DND-41 (cell line): ENCODE results near the gene RCCD1.

Experiments used
- ATAC-seq: fragments of 200-7000 bp; cut with Tn5 transposase; 3 replicates; pipeline ENCODE4 v1.9.1; 2021; ENCODE audit warnings: low read depth; ENCODE audit not compliant: insufficient read depth
- DNase-seq: peaks from one replicate; pipeline ENCODE4 v3.0.0-alpha.2; 2020
- H2AFZ ChIP-seq: 2 replicates; pipeline ENCODE4 v1.6.0; 2012; ENCODE audit warnings: low read depth, low read length
- H3K27ac ChIP-seq: 2 replicates; pipeline ENCODE4 v1.5.1; 2012; ENCODE audit warnings: low read length, inconsistent platforms
- H3K27me3 ChIP-seq: fragments of 200-600 bp; sonication (generic); 2 replicates; pipeline ENCODE4 v1.6.0; 2012; ENCODE audit warnings: low read length, mild to moderate bottlenecking, inconsistent platforms; ENCODE audit not compliant: insufficient read depth, poor library complexity
- H3K36me3 ChIP-seq: 2 replicates; pipeline ENCODE4 v1.5.1; 2012; ENCODE audit warnings: low read length, inconsistent platforms; ENCODE audit not compliant: insufficient read depth
- H3K4me1 ChIP-seq: 2 replicates; pipeline ENCODE4 v1.5.1; 2012; ENCODE audit warnings: mild to moderate bottlenecking, low read length; ENCODE audit not compliant: insufficient read depth
- H3K4me2 ChIP-seq: 2 replicates; pipeline ENCODE4 v1.6.0; 2012; ENCODE audit warnings: mild to moderate bottlenecking, moderate library complexity, low read length, inconsistent platforms; ENCODE audit not compliant: insufficient read depth
- H3K4me3 ChIP-seq, 2 experiments: fragments of 200-600 bp in 1 of 2; shearing (Covaris generic) in 1 of 2; 2 replicates each; pipeline ENCODE4 v1.5.1; 2012 to 2016; ENCODE audit warnings: inconsistent platforms in 2 of 2, low read length in 2 of 2, mild to moderate bottlenecking in 2 of 2, low read depth in 1 of 2, moderate library complexity in 1 of 2
- H3K79me2 ChIP-seq: 2 replicates; pipeline ENCODE4 v1.6.0; 2012; ENCODE audit warnings: low read length, inconsistent platforms; ENCODE audit not compliant: insufficient read depth
- H3K9ac ChIP-seq: 2 replicates; pipeline ENCODE4 v1.6.0; 2012; ENCODE audit warnings: low read depth, mild to moderate bottlenecking, inconsistent platforms, low read length, moderate library complexity
- H3K9me3 ChIP-seq: 2 replicates; pipeline ENCODE4 v1.5.1; 2012; ENCODE audit warnings: low read length, moderate library complexity, mild to moderate bottlenecking, inconsistent platforms; ENCODE audit not compliant: insufficient read depth, severe bottlenecking
- H4K20me1 ChIP-seq: 2 replicates; pipeline ENCODE4 v1.6.0; 2012; ENCODE audit warnings: low read length; ENCODE audit not compliant: insufficient read depth
- CTCF ChIP-seq: IDR thresholded peaks from 2 replicates; pipeline ENCODE4 v1.5.1; 2012; ENCODE audit warnings: borderline replicate concordance, low read length, moderate library complexity, mild to moderate bottlenecking; ENCODE audit not compliant: poor library complexity, severe bottlenecking; ENCODE audit errors: extremely low read depth
- EZH2 ChIP-seq: IDR thresholded peaks from 3 replicates; pipeline ENCODE4 v1.6.1; 2012; ENCODE audit warnings: borderline replicate concordance, low read depth, mild to moderate bottlenecking, moderate library complexity, low read length, inconsistent platforms; ENCODE audit not compliant: severe bottlenecking

The RCCD1 gene

GRCh38 chr15:90957791-90958190 lies 3.1 kb downstream of the RCCD1 start:
- H3K27me3 ChIP-seq: no peaks in the 10 kb centered on the region
- peaks cover 72% of the 10 kb centered on the region for H3K36me3 ChIP-seq
- H3K9me3 ChIP-seq: no peaks in the 10 kb centered on the region
- no peak overlapping the region for H2AFZ ChIP-seq
- H4K20me1 ChIP-seq: peaks cover 5% of the 10 kb centered on the region; the same call in 1 of the 2 replicates
- H3K4me1 ChIP-seq: peaks cover 26% of the 10 kb centered on the region
- no peak overlapping the region for H3K4me2 ChIP-seq
- no peak for ATAC-seq
- DNase-seq: no peak
- 0 out of 2 replicates have a peak overlapping the region, but pooled peaks have one; percentile 11 for H3K9ac ChIP-seq
- TF ChIP-seq EZH2: no peak
- TF ChIP-seq CTCF: no peak
- H3K27ac ChIP-seq: no peak overlapping the region
- no peak overlapping the region for H3K4me3 ChIP-seq
- H3K79me2 ChIP-seq: peaks cover 38% of the 10 kb centered on the region

GRCh38 chr15:90959028-90959595 lies 4.4 kb downstream of the RCCD1 start:
- peaks cover 21% of the 10 kb centered on the region for H3K4me1 ChIP-seq
- H3K9ac ChIP-seq: no peak overlapping the region
- H3K36me3 ChIP-seq: peaks cover 72% of the 10 kb centered on the region
- no peak overlapping the region for H3K4me3 ChIP-seq
- no peaks in the 10 kb centered on the region for H3K9me3 ChIP-seq
- no peak overlapping the region for H3K27ac ChIP-seq
- H2AFZ ChIP-seq: no peak overlapping the region
- peaks cover 48% of the 10 kb centered on the region for H3K79me2 ChIP-seq
- DNase-seq (no peak), ATAC-seq (no peak)
- H4K20me1 ChIP-seq: peaks cover 8% of the 10 kb centered on the region; the same call in 1 of the 2 replicates
- H3K27me3 ChIP-seq: no peaks in the 10 kb centered on the region
- H3K4me2 ChIP-seq: no peak overlapping the region
- TF ChIP-seq CTCF (no peak), EZH2 (no peak)

- H3K36me3 ChIP-seq: peaks cover 78% of the 10 kb centered on the region
- H3K4me3 ChIP-seq: no peak overlapping the region
- H3K4me1 ChIP-seq: peaks cover 16% of the 10 kb centered on the region
- no peak overlapping the region for H3K4me2 ChIP-seq
- ATAC-seq (no peak), DNase-seq (no peak)
- H3K9ac ChIP-seq: no peak overlapping the region
- peaks cover 49% of the 10 kb centered on the region for H3K79me2 ChIP-seq
- H3K27me3 ChIP-seq: no peaks in the 10 kb centered on the region
- 0 out of 2 replicates have a peak overlapping the region, but pooled peaks have one; percentile 32 for H3K27ac ChIP-seq
- TF ChIP-seq EZH2 (no peak), CTCF (no peak)
- H3K9me3 ChIP-seq: no peaks in the 10 kb centered on the region
- peaks cover 8% of the 10 kb centered on the region; the same call in 1 of the 2 replicates for H4K20me1 ChIP-seq
- H2AFZ ChIP-seq: no peak overlapping the region
Measured at GRCh38 chr15:90959894-90960293, 5.2 kb downstream of the RCCD1 start.
